Activated CD4-positive, CD25-positive, alpha-beta regulatory T cell treated with anti-CD3 and anti-CD28 coated beads, Interleukin-2, amount 50 U/mL, for 72 hours (primary cell): Measurements from ENCODE around the gene PDE11A.
"Not testable (repeated sequence)": the region's sequence is repeated elsewhere in the genome, so short reads cannot be mapped to it uniquely, and the experiment has no call there.

ENCODE experiments used
- DNase-seq: peaks from one replicate; pipeline ENCODE4 v3.0.0; 2021

Gene PDE11A

GRCh38 chr2:177808984-177809809 is 263.4 kb downstream of the PDE11A start:
- DNase-seq, result no peak

GRCh38 chr2:177806025-177806424 is 266.6 kb downstream of the PDE11A start:
- no peak for DNase-seq

GRCh38 chr2:177799531-177799930 is 273.0 kb downstream of the PDE11A start:
- DNase-seq, result no peak

- DNase-seq, result no peak
Measured at GRCh38 chr2:177797808-177798207, 274.8 kb downstream of the PDE11A start.

- DNase-seq, result no peak
Measured at GRCh38 chr2:177796654-177797415, 275.7 kb downstream of the PDE11A start.

- DNase-seq, result no peak
Measured at GRCh38 chr2:177796011-177796410, 276.6 kb downstream of the PDE11A start.

- not testable (repeated sequence) for DNase-seq
Measured at GRCh38 chr2:177785143-177785542, 287.4 kb downstream of the PDE11A start.

GRCh38 chr2:177784745-177785067 is 287.9 kb downstream of the PDE11A start:
- no peak for DNase-seq

- DNase-seq, result no peak
Measured at GRCh38 chr2:177783835-177784744, 288.5 kb downstream of the PDE11A start.

GRCh38 chr2:177783091-177783490 is 289.5 kb downstream of the PDE11A start:
- DNase-seq, result no peak

- DNase-seq, result no peak
Measured at GRCh38 chr2:177782613-177783012, 290.0 kb downstream of the PDE11A start.

- no peak for DNase-seq
Measured at GRCh38 chr2:177778472-177778871, 294.1 kb downstream of the PDE11A start.

GRCh38 chr2:177772529-177772928 is 300.0 kb downstream of the PDE11A start:
- DNase-seq, result no peak

GRCh38 chr2:177771191-177771590 is 301.4 kb downstream of the PDE11A start:
- no peak for DNase-seq

- DNase-seq, result no peak
Measured at GRCh38 chr2:177767768-177768167, 304.8 kb downstream of the PDE11A start.

- no peak for DNase-seq
Measured at GRCh38 chr2:177765698-177766097, 306.9 kb downstream of the PDE11A start.

- DNase-seq, result peak; percentile 74
Measured at GRCh38 chr2:177763531-177764265, 308.9 kb downstream of the PDE11A start.

GRCh38 chr2:177759443-177759842 is 313.1 kb downstream of the PDE11A start:
- no peak for DNase-seq

- no peak for DNase-seq
Measured at GRCh38 chr2:177758591-177759371, 313.8 kb downstream of the PDE11A start.

- no peak for DNase-seq
Measured at GRCh38 chr2:177756336-177756735, 316.2 kb downstream of the PDE11A start.

- no peak for DNase-seq
Measured at GRCh38 chr2:177754492-177754873, 318.1 kb downstream of the PDE11A start.
